Upper lobe of left lung (tissue), 6 donors: ENCODE data around the gene DAZAP1. TPM values are rescaled to one million over a fixed set of nuclear protein-coding genes. Genes with fewer than 3 reads are reported as not detected.
A peak's percentile ranks its signal among the peaks of the same experiment; 100 is the strongest.
"Not testable (repeated sequence)": the region's sequence is repeated elsewhere in the genome, so short reads cannot be mapped to it uniquely, and the experiment has no call there.

Experiments
- ATAC-seq, 2 donors: fragments of 200-7000 bp; cut with Tn5 transposase; one replicate each; pipeline ENCODE4 v1.9.1; 2022; ENCODE audit warnings: mild to moderate bottlenecking in 2 of 2, moderate library complexity in 2 of 2; ENCODE audit not compliant: low FRiP score in 2 of 2
- DNase-seq, 2 donors: peaks; one replicate each; pipeline ENCODE4 v3.0.0-alpha.2; 2019 to 2020
- H3K27ac ChIP-seq, 4 donors: fragments of 200-600 bp; sonication (generic); one replicate each; pipeline ENCODE4 v1.5.1; 2016 to 2019
- H3K27me3 ChIP-seq, 4 donors: fragments of 200-600 bp; sonication (generic); one replicate each; pipeline ENCODE4 v1.5.1; 2017 to 2019
- H3K36me3 ChIP-seq, 4 donors: fragments of 200-600 bp; sonication (generic); one replicate each; pipeline ENCODE4 v1.5.1; 2016 to 2019
- H3K4me1 ChIP-seq, 4 donors: fragments of 200-600 bp; sonication (generic); one replicate each; pipeline ENCODE4 v1.5.1; 2018 to 2019
- H3K4me3 ChIP-seq, 4 donors: fragments of 200-600 bp; sonication (generic); one replicate each; pipeline ENCODE4 v1.5.1; 2017 to 2019; ENCODE audit warnings: mild to moderate bottlenecking in 2 of 4, moderate library complexity in 1 of 4
- H3K9me3 ChIP-seq, 4 donors: fragments of 200-600 bp; sonication (generic); one replicate each; pipeline ENCODE4 v1.5.1; 2018 to 2019
- CTCF ChIP-seq, 6 experiments: fragments of 450-650 bp in 4 of 6; fragments of 200-600 bp in 2 of 6; sonication (generic) in 2 of 6; IDR thresholded peaks; one replicate each; pipeline ENCODE4 v1.5.1; 2016 to 2019; ENCODE audit warnings: antibody characterized with exemption in 6 of 6
- EP300 ChIP-seq, 4 donors: sonication (generic); formaldehyde crosslinking; IDR thresholded peaks; one replicate each; pipeline ENCODE4 v1.5.1; 2017; ENCODE audit warnings: antibody characterized with exemption in 4 of 4, control low read depth in 2 of 4
- POLR2A ChIP-seq, 4 donors: fragments of 450-650 bp; IDR thresholded peaks; one replicate each; pipeline ENCODE4 v1.5.1; 2016 to 2017; ENCODE audit warnings: antibody characterized with exemption in 4 of 4, mild to moderate bottlenecking in 2 of 4
- POLR2AphosphoS5 ChIP-seq, 2 donors: sonication (generic); formaldehyde crosslinking; IDR thresholded peaks; one replicate each; pipeline ENCODE4 v1.5.1; 2017; ENCODE audit warnings: antibody characterized with exemption in 2 of 2
- WGBS, 2 donors: methylation state at CpG; one replicate each; pipeline ENCODE4 v1.1.5; 2017 to 2018; 5-methylcytosine and 5-hydroxymethylcytosine counted together
- total RNA-seq, 6 donors: library from RNA; depleted of rRNA in 4 of 6; stranded (reverse); fragments of >200 nt in 4 of 6; gene quantifications; one replicate each; pipeline versions ENCODE4 v1.1.0 to v1.2.1, GENCODE V29; 2016 to 2021
- donor health status: DM: no; HTN: no; CAD: no; lungs with moderate emphysema.
- donor health status: DM: no; HTN: yes; CAD: no; lungs with severe emphysema.

DAZAP1 gene
- total RNA-seq, 6 donors from 2014 or later, result 38.9 to 107 (median 78.7) TPM

- peak overlapping the region in 3 of 4 donors; percentile 65 to 88 (median 76) for H3K4me3 ChIP-seq
- DNase-seq (peak in 1 of 2 donors; percentile 53), ATAC-seq (no peak)
- no peaks in the 10 kb centered on the region for H3K9me3 ChIP-seq
- H3K27ac ChIP-seq, result peak overlapping the region in 1 of 4 donors; percentile 95
- 55 to 66% methylated on average over 8 of the region's 8 CpGs for WGBS, 2 donors
- peaks cover 36 to 64% (median 55%) of the 10 kb centered on the region in 4 donors for H3K36me3 ChIP-seq
- H3K4me1 ChIP-seq, result peaks cover 16 to 29% (median 22%) of the 10 kb centered on the region in 4 donors
- H3K27me3 ChIP-seq, result no peaks in the 10 kb centered on the region
- TF ChIP-seq POLR2A (IDR thresholded peaks at IDR 0.05), result no peak
- no peak for TF ChIP-seq CTCF (IDR thresholded peaks at IDR 0.05)
- TF ChIP-seq EP300 (IDR thresholded peaks at IDR 0.05), result no peak
- no peak for TF ChIP-seq POLR2AphosphoS5 (IDR thresholded peaks at IDR 0.05)
Measured at GRCh38 chr19:1437609-1438008, 30.2 kb downstream of the DAZAP1 start.

DNA sequence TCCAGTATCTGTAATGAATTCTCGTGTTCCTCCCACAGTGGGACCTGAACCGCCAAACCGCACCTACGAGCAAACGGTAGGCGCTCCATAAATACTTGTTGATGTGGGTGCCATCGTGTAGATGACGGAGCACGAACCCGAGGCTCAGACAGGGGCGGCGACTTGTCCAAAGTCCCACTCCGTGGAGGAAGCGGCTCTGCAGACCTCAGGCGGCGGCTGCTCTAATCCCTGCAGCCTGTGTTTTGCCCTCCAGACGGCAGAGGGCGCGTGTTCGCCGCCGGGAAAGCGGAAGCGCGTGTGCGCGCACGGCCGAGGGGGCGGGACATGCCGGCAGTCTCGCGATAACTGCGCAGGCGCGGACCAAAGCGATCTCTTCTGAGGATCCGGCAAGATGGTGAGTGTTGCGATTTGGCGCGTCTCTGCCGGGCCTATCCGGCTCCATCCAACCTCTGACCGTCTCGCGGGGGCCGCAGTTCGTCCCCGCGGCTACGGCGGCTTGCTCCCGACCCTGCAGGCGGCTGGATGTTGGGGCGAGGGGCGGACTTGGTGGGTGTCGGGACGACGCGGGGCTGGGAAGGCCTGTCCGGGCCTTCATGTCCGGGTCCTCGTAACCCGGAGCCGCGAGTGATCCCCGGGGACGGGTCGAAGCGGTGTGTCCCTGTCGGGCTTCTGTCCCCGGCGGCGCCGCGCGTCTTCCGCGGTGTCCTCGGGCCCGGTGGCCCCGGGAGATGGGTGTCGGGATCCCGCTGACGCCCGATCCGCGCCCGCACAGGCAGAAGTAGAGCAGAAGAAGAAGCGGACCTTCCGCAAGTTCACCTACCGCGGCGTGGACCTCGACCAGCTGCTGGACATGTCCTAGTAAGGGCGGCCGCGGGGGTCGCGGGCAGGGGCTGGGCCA, 30.9 kb downstream of the DAZAP1 start, which contains the start of gene RPS15:
TSS of gene RPS15 (plus strand) at position 362 of the 898 bp plus-strand sequence. CDS start at position 392, 30 bp downstream.
- ATAC-seq (peak; percentile 96 to 97), DNase-seq (peak; percentile 94 to 99)
- Histone ChIP-seq H3K36me3 (peaks cover 32 to 62% (median 51%) of the 10 kb centered on the region in 4 donors), H3K9me3 (no peaks in the 10 kb centered on the region), H3K27ac (peak within 1 kb of the TSS; percentile 87 to 95 (median 90)), H3K4me3 (peak within 1 kb of the TSS; percentile 65 to 88 (median 82)), H3K4me1 (peaks cover 16 to 29% (median 22%) of the 10 kb centered on the region in 4 donors), H3K27me3 (no peaks in the 10 kb centered on the region)
- WGBS, 2 donors, result 2 to 6% methylated on average over 16 to 61 of the region's 100 CpGs
- TF ChIP-seq POLR2AphosphoS5 (IDR thresholded peaks at IDR 0.05) (peak; percentile 95 to 98), POLR2A (IDR thresholded peaks at IDR 0.05) (peak; percentile 58 to 95 (median 82)), EP300 (IDR thresholded peaks at IDR 0.05) (no peak), CTCF (IDR thresholded peaks at IDR 0.05) (peak; percentile 89 to 99 (median 98))

DNA sequence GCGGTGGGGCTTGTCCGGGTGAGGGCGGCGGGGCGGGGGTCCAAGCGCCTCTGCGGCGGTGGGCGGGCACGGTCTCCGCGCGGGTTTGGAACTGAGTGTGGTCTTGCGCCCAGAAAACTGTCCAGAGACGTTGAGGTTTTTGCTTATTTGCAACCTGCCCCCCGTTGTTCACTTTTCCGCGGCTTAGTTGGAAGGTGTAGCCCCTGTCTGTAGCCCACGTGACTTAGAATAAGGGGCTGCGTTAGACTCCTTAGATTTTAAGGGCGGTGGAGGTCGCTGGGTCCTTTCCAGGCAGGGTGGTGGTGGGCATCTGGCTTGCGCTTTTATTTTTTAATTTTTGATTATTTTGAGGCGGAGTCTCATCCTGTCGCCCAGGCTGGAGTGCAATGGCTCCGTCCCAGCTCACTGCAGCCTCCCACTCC, 31.6 kb downstream of the DAZAP1 start:
- Histone ChIP-seq H3K4me1 (peaks cover 16 to 29% (median 22%) of the 10 kb centered on the region in 4 donors), H3K9me3 (no peaks in the 10 kb centered on the region), H3K27me3 (no peaks in the 10 kb centered on the region), H3K36me3 (peaks cover 25 to 56% (median 45%) of the 10 kb centered on the region in 4 donors), H3K4me3 (peak overlapping the region; percentile 65 to 88 (median 82)), H3K27ac (peak overlapping the region; percentile 87 to 95 (median 90))
- 0 to 1% methylated on average over 9 to 26 of the region's 26 CpGs for WGBS, 2 donors
- ATAC-seq, result no peak
- TF ChIP-seq POLR2AphosphoS5 (IDR thresholded peaks at IDR 0.05) (no peak), EP300 (IDR thresholded peaks at IDR 0.05) (no peak), POLR2A (IDR thresholded peaks at IDR 0.05) (no peak), CTCF (IDR thresholded peaks at IDR 0.05) (no peak)
- DNase-seq, result no peak

GRCh38 chr19:1439525-1440417, 32.4 kb downstream of the DAZAP1 start:
- H3K4me3 ChIP-seq, result peak overlapping the region in 3 of 4 donors; percentile 65 to 88 (median 76)
- H3K27me3 ChIP-seq, ATAC-seq, H3K9me3 ChIP-seq: not testable (repeated sequence)
- peaks cover 19 to 32% (median 25%) of the 10 kb centered on the region in 4 donors for H3K4me1 ChIP-seq
- DNase-seq, result peak in 1 of 2 donors; percentile 81
- 84 to 86% methylated on average over 48 to 57 of the region's 57 CpGs for WGBS, 2 donors
- peak overlapping the region in 2 of 4 donors; percentile 88 to 95 for H3K27ac ChIP-seq
- H3K36me3 ChIP-seq, result peaks cover 21 to 47% (median 36%) of the 10 kb centered on the region in 4 donors
